NCI-H2196 (cell line): Measurements from ENCODE around the gene CD247.

Experiments
- DNase-seq: peaks from one replicate; lab custom pipeline; 2025; ENCODE audit not compliant: unreplicated experiment; lab: John Stamatoyannopoulos, UW

The CD247 gene

DNA sequence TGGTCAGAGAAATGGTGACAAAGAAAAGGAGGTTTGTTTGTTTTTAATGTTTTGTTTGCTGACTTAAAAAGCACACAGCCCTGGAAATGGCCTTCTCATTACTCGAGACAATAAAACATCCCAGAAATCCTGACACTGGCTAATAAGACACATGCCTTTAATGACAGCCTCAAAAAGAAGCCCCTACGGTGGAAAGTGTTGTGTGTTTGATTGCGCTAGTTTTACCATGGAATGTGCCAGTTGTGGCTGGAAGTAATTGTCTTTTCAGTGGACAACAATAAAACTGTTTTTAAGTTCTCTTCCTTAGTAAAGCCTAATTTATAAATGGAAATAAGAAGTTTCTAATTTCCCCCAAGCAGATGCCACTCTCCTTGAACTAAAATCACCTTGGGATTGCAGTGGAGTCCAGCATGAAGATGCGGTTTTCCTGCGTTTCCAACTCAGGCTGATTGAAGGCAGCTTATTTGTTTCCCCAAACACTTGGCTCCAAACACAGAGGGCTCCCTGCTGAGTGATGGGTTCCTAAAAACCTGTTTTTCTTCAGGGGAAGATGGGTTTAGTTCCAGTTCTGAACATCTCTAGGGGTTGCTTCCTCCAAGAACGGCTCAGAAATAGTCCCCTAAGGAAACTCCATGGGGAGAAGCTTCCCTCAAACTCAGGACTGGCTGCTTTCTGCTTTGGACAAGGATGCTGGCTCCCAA lies 54.3 kb downstream of the CD247 start:
- no peak for DNase-seq

DNA sequence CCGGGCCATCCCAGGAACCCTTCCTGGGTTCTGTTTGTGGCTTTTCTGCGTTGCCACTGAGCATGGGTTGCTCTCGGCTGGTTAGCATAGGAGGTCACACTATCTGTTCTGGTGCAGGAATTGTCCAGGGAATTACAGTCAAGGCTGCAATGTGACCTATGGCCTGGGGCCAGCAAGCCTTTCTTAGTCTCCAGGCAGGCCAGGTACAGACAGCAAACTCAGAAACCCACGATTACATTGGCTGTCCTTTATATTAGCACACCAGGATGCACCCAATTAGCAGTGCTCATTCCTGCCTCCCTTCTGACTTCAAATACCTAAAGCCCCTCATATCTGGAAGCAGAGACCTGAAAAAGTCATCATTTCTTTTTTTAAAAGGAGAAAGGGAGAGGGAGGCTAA lies 55.2 kb downstream of the CD247 start:
- no peak for DNase-seq

DNA sequence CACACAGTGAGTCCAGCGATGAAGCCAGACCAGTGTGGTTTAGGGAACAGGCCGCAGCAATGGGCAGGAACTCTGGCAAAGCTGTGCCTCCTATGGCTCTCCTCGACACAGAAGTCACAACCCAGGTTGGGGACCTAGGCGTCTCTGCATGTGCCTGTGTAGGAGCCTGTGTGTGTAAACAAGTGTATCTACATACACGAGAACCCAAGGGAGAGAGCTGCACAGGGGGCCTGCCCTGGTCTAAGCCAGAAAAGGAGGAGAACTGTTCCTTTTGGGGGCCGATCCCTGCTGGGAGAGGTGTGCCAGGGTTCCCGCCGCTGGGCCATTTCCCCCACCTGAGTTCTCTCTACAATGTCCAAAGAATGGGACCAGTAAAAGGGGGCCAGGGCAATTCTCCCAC lies 56.0 kb downstream of the CD247 start:
- no peak for DNase-seq

DNA sequence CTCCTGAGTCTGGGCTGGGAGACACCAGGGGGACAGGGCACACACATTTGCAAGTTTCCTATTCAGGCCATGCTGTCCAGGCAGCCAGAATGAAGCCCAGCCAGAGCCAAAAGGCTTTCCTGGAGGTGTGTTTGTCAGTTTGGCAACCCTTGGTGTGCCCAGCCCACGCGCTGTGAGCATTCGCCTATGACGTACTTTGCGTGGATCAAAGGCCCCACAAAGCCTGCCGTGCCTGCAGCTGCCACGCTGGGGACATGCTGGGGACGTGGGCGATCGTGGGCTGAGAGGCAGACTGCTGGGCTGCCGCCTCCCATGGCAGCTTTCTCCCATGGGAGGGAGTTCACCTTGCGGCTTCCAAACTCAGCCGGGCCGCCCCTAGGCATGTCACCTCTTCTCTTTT lies 57.5 kb downstream of the CD247 start:
- no peak for DNase-seq

DNA sequence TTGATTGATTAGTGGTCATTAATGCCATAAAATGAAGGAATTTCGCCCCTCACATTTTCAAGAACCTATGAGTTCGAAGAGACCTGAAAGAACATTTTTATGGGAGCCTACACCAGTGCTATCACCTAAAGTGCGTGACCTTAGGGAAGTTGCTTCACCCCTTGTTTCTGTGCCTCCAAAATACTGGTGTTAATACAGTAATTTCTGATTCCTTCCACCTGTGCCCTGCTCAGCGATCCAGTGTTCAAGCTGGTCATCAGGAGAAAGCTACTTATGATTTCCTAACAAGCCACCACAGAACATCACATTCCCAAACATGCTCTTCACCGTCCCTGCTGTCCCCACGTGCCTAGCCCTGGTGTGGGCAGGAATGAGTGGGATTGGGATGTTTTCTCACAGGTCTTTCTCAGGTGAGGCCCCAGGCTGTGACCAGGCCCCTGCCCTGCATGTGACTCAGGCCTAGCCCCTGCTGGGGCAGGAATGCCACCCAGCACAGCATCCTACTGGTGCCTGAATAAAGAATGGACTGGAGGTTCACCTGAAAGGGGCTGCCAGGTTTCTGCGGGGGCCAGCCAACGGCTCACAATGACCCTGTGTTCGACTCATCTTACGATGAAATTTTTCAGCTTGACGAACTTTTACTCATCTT lies 60.3 kb downstream of the CD247 start:
- DNase-seq, result no peak

DNA sequence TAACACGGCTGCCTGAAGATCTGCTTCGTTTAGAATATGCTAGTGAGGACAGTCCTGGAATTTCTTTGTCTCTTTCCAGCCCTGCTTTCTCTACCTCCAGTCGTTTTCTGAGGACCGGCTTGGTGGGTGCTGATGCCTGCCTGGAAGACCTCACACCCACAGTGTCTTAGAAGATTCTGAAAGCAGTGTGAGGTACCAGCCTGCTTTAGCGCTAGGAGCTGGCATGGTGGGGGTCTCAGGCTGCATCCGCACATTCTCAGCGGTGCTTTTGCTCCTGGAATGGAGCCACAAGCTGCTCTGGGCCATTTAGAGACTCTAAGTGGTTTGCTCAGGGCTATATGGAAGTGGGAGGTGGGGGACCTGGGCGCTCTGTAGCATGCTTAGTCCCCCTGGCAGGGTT lies 61.4 kb downstream of the CD247 start:
- no peak for DNase-seq

DNA sequence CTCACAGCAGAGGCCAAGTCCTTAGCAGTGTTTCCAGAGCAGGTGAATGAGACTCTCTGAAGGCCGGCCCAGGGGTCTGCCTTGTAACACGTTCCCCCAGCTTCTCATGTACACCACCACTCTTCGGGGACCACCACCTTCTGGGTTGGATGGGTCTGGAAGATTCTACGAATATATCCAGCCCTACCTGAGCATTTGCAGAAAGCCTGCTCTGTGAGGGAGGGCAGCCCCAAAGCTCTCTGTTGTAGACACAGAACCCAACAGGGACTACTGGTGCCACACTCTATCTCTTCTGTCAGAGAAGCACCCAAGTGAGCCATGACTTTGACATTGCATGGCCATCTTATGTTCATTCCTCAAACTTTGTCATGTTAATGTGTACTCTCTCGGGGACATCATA lies 61.8 kb downstream of the CD247 start:
- DNase-seq, result no peak

DNA sequence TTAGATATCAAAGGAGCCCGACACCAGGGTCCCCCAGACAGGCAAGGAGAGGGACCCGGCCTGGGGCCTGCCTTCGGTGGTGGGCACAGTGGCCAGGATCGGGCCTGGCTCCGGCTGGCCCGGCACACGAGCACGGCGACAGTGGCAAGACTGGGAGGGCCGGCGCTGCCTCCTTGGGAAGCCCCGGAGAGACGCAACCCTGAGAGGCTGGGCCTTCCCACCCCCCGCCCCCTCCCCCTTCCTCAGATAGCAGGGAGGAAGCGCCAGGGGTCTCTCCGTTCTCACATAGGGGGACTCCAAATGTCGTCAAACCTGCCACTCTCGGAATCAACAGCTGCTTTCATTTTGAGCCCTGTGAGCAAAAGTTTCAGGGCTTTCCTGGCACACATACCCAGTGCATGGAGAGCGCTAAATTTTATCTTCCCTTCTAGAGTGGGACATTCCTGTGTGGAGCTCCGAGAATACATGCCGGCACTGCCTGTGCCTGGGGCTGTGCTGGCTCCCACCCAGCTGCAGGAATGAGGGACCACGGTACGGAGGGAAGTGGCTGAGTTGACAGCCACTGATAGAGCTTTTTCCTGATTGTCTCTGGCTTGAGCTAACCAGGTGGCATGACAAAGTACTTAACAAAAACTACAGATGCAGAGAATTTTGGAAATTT lies 62.4 kb downstream of the CD247 start:
- DNase-seq, result peak; percentile 15

DNA sequence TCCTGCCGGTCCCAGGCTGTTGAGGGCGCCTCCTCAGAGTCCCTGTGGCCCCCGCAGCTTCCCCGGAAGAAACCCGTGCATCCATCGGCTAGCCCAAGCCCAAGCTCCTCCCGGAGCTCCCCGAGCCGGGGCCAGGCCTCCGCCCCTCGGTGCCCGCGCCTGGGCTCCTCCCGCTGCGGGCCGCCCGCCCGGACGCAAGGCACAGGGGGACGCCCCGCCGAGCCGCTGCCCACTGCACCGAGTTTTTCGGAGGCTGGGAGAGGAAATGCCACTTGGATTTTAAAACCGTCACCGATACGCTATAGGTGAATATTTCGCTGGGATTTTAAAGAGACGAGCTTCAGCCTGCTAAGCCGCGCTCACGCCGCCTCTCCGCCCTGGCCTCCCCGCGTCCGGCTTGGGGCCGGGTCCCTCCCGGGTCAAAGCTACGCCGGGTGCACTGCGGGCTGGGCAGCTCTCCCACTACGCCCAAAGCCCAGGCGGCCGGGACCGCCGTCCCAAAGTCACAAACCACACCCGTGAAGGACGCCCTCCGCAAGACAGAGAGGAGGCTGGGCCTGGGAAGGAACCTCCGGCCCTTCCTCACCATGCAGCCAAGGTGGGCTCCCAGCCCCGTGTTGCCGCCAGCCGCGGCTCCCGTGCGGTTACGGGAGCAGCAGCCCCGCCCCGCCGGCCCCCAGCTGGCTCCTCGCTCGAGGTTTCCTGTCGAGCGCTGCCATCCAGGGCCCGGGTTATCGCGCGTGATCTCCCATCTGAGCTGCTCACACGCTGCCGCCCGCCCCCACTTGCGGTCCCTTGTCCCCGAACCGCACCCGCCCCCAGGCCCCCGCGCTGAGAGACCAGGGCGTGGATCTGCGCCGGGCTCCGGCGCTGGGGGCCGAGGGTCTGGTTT lies 63.2 kb downstream of the CD247 start:
- DNase-seq, result peak; percentile 36

DNA sequence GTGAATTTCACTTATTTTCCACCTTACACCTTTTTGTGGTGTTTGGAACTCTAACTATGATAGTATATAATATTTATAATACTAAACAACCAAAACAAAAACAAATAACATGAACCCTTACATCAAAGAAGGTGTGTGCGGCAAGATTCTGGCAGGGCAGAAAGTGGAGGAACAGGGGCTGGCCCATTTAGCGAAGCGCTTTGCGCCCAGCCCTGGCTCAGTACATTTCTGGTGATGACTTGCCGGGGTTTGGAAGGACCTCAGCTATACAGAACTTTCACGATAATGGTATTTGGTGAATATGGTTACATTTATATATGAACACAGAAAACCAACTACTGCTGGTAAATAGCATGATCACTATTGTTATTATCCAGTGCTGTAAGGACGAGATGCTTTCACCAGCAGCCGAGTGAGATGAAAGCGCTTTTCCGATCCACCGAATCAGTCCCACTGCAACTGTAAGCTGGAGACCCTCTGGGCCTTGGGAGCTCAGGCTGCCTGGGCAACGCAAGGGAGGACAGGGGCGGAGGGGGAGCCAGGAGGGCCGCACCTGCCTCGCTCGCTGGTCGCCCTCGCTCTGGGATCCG lies 63.9 kb downstream of the CD247 start:
- no peak for DNase-seq

DNA sequence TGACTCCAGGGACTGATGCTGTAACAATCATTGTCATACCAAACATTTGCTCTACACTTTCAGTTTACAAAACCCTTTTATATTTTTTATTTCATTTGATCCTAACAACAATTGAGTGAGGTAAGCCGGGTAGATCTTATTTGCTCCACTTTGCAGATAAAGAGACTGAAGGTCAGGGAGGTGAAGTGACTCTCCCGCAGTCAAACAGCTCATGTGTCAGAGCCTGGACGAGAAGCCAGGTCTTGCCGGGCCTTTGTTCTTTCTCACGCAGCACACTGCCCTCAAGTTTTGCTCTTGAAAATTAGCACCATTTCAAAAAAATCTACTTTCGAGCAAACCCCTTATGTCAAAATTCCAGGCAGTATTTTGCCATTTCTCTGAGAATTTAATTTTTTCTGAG lies 65.2 kb downstream of the CD247 start:
- DNase-seq, result peak; percentile 24

DNA sequence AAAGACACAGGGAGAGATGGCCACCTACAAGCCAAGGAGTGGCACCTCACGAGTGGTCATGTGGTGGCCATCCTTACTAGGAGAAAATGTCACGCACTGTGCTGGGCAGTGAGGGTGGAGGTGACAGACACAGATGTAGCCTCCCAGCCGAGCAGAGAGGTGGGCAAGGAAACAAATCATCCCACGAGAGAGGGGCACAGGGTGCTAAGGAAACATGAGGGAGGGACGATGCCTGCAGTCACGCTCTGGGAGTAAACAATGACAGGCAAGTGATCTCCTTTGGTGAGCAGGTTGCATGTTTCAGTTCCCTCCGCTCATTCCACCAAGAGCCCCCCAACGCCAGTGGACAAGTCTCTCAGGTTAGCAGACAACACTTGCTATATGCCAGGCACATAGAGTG lies 65.8 kb downstream of the CD247 start:
- DNase-seq, result no peak

DNA sequence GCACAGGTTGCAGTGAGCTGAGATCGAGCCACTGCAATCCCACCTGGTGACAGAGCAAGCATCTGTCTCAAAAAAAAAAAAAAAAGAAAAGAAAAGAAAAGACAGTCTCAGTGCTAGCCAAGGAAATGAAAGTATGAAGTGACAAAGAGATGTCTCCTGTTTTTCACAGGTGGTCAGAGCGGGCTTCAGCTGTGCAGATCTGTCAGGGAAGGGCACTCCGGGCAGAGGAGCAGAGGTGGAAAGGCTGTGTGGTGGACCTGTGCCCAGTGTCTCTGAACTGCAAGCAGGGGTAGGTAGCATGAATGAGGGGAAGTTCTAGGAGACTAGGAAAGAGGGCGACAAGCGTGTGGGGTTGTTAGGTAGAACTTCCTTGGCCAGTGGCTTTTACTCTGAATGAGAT lies 67.5 kb downstream of the CD247 start:
- DNase-seq, result no peak

DNA sequence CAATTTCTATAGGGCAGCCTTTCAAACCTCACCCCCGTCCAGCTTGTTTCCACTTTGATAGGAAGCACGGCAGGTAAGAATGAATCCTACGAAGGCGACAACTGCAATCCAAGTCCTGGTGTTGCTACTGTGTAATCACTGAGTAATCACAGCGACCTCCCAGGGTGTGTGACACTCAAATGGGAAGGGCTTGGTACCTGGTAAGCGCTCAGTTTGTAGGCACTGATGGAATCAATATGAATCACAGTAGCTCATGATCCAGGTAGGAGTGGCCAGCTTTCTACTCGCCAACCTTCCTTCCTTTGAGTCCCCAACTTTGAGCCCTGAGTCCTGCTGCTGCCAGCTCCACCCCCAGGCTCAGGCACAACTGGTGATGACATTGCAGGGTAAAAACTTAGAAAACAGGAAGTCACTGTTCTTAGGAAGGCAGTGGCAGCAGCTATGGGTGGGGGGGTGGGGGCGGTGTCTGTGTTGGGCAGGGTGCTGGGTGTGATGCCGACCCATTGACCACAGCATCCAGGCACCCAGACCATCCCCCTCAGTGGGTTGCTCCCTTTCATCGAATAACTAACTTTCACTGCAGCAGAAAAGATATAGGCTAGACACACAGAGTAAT lies 70.7 kb downstream of the CD247 start:
- DNase-seq, result no peak

DNA sequence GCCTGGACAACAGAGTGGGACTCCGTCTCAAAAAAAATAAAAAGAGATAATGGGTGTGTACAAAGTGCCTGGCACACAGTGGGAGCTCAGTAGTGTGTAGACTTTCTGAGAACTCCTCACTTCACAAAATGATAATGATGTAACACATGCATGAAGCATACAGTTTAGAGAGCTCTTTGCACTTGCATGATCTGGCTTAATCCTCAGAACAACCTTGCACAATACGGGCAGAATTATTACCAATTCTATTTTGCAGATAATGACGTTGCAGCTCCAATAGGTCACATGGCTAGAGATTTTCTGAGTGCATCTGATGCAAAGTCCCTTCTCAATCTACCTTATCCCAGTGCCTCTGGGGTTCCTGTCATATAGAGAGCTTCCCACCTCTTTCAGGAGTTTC lies 71.4 kb downstream of the CD247 start:
- no peak for DNase-seq

DNA sequence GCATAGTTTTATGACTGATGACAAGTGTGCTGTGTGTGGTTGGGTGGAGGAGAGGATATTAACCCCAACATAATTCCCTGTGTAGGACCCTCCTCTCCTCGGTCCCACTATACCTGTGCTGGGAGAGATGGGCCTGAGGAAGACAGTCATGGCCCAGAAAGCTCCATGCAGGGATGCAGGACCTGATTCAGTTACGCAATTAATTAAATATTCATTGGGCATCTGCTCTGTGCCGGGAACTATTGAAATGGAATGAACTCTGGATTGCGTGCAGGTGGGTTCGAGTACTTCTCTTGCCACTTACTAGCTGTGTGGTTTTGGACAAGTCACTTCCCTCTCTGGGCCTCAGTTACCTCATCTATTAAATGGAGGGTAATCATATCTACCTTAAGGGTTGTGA lies 74.6 kb downstream of the CD247 start:
- no peak for DNase-seq

DNA sequence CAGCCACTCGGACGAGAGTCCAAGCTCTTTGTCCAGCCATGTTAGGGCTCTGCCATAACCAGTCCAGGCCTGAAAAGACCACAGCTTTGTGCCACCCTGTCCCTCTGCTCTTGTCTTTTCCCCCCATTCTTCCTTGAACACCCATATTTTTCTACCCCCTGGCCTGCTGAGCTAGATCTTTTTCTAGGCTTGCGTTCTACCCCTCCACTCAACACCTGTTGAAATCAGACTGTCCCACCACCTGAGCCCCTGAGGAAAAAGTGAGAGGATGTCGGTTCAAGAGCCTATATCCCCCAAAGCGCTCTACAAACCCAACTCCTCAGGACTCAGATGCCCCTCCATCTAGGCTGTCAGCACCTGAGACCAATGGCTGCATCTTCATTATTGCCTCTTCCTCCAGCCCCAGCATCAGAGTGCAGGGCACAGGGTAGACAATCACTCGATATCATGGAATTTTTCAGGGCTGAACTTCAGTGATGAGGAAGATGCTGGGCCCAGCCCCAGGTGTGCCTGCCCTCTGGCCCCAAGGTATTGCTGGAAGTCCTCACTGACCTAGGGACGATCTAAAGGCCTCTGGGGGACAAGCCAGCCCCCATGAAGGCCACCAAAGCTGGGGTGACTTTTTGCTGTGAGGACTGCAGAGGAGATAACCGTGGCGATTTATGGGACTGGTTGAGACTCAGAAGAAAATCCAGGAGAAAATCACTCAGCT lies 75.3 kb downstream of the CD247 start:
- no peak for DNase-seq

DNA sequence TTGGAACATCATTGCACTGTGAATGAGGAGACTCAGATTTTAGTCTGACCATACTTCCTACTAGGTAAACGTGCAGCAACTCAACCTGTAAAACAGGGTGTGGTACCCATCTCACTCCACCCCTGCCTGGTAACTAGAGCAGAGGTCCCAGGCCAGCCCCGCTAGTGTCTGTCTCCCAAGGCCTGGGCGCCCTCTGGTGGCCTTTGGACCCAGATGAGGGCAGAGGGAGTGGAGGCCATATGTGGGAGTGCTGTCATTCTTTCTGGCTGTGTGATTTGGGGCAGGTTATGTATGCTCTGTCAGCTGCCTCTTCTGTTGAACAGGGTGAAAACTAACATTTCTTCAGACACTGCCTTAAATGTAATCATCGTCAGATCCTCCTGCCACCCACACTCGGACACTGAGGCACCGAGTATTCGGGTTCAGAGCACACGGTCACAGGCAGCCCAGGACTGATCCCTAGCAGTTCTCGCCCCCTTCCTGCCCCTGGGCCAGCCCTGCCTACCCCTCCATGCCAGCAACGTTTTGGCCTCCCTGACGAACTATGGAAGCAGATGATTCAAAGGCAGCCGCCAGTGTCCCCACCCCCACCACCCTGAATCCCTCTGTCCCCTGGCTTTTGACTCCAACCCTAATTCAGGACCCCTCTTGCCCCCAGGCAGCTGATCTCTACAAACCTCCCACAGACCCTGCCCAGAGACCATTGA lies 76.0 kb downstream of the CD247 start:
- DNase-seq, result peak; percentile 92

DNA sequence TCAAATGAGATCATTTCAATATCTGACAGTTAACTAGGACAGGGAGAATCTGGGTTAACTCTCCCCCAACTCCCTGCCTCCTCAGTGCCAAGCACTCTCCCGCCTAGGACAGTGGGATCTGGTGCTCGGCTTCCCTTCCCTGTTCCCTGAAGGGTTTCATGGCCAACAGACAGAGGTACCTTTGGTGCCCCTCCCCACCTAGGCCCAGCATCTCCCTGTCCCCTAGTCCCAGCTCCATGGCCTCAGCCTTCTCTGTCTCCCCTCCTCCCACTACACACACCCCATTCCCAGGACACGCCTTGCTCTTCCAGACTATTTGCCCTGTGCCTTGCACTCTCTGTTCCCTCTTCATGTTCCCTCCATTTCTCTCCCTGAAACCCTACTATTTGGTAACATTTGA lies 77.1 kb downstream of the CD247 start:
- no peak for DNase-seq
